Cardiac fibroblast (primary cell): ENCODE measurements around the gene CDKN1C.
A peak's percentile ranks its signal among the peaks of the same experiment; 100 is the strongest.

Experiments
- DNase-seq, 2 donors: peaks; one replicate each; pipeline versions ENCODE4 v3.0.0 to v3.0.0-alpha.2; 2010; ENCODE audit warnings: low read depth in 2 of 2
- H3K4me3 ChIP-seq, 2 donors: replicated peaks in 1 of 2; 1 replicate in 1 of 2; 2 replicates in 1 of 2; pipeline ENCODE4 v1.5.1; 2011; ENCODE audit warnings: low read depth in 2 of 2, low read length in 2 of 2, mild to moderate bottlenecking in 2 of 2, moderate library complexity in 1 of 2
- CTCF ChIP-seq: IDR thresholded peaks from one replicate; pipeline ENCODE4 v1.5.1; 2011; ENCODE audit warnings: low read depth, mild to moderate bottlenecking, low read length, inconsistent platforms

The CDKN1C gene

GRCh38 chr11:2892215-2892966, 6.8 kb upstream of the CDKN1C start:
- peak overlapping the region; percentile 41 to 45 for H3K4me3 ChIP-seq
- DNase-seq: peak; percentile 41 to 69

GRCh38 chr11:2891326-2892214, 6.0 kb upstream of the CDKN1C start:
- no peak for TF ChIP-seq CTCF
- no peak for DNase-seq
- H3K4me3 ChIP-seq: peak overlapping the region in 1 of 2 donors; percentile 41

More at GRCh38 chr11:2892215-2892966, 6.8 kb upstream of the CDKN1C start:
- TF ChIP-seq CTCF: peak; percentile 92

- no peak overlapping the region for H3K4me3 ChIP-seq
- TF ChIP-seq CTCF: no peak
- DNase-seq: peak; percentile 49 to 72
Measured at GRCh38 chr11:2890466-2891294, 5.1 kb upstream of the CDKN1C start.

GRCh38 chr11:2889362-2890273, 4.0 kb upstream of the CDKN1C start:
- no peak for TF ChIP-seq CTCF
- DNase-seq: no peak
- no peak overlapping the region for H3K4me3 ChIP-seq

GRCh38 chr11:2888266-2888968, 2.8 kb upstream of the CDKN1C start:
- DNase-seq: peak; percentile 87 to 93
- peak; percentile 100 for TF ChIP-seq CTCF
- H3K4me3 ChIP-seq: no peak overlapping the region
